ENCODE data around the gene IRF5. TPM values are rescaled to one million over a fixed set of nuclear protein-coding genes. Genes with fewer than 3 reads are reported as not detected.

IRF5 gene
- total RNA-seq, 1 donor from 2014 or later: 2.9 TPM

- intact Hi-C loops (cut with micrococcal nuclease): no loop called here
- ATAC-seq (no peak), DNase-seq (no peak)
Observed at GRCh38 chr7:128917122-128917521, 20.6 kb upstream of the IRF5 start.

GRCh38 chr7:128918016-128918665 is 19.6 kb upstream of the IRF5 start:
- intact Hi-C loops (cut with micrococcal nuclease): no loop called here
- ATAC-seq: no peak
- DNase-seq: no peak

- no peak for ATAC-seq
- intact Hi-C loops (cut with micrococcal nuclease): no loop called here
- no peak for DNase-seq
Observed at GRCh38 chr7:128919241-128919640, 18.5 kb upstream of the IRF5 start.

GRCh38 chr7:128919881-128920799 is 17.6 kb upstream of the IRF5 start:
- DNase-seq (no peak), ATAC-seq (no peak)
- intact Hi-C loops (cut with micrococcal nuclease): no loop called here

- intact Hi-C loops (cut with micrococcal nuclease): no loop called here
- ATAC-seq (no peak), DNase-seq (no peak)
Observed at GRCh38 chr7:128920913-128921582, 16.7 kb upstream of the IRF5 start.

GRCh38 chr7:128921866-128922440 is 15.8 kb upstream of the IRF5 start:
- DNase-seq (no peak), ATAC-seq (no peak)
- intact Hi-C loops (cut with micrococcal nuclease): no loop called here

- DNase-seq: no peak
- intact Hi-C loops (cut with micrococcal nuclease): no loop called here
- no peak for ATAC-seq
Observed at GRCh38 chr7:128922496-128923410, 15.0 kb upstream of the IRF5 start.

GRCh38 chr7:128923411-128923800 is 14.3 kb upstream of the IRF5 start:
- intact Hi-C loops (cut with micrococcal nuclease): no loop called here
- DNase-seq: no peak
- ATAC-seq: no peak

GRCh38 chr7:128924707-128925588 is 12.8 kb upstream of the IRF5 start:
- DNase-seq: no peak
- intact Hi-C loops (cut with micrococcal nuclease): no loop called here
- ATAC-seq: no peak

- ATAC-seq (no peak), DNase-seq (no peak)
- intact Hi-C loops (cut with micrococcal nuclease): no loop called here
Observed at GRCh38 chr7:128928159-128928813, 9.4 kb upstream of the IRF5 start.

- ATAC-seq: no peak
- intact Hi-C loops (cut with micrococcal nuclease): no loop called here
- DNase-seq: no peak
Observed at GRCh38 chr7:128928882-128929788, 8.6 kb upstream of the IRF5 start.

GRCh38 chr7:128931190-128931798 is 6.4 kb upstream of the IRF5 start:
- no peak for DNase-seq
- intact Hi-C loops (cut with micrococcal nuclease): no loop called here
- ATAC-seq: no peak

GRCh38 chr7:128931965-128932861 is 5.5 kb upstream of the IRF5 start:
- intact Hi-C loops (cut with micrococcal nuclease): no loop called here
- no peak for ATAC-seq
- DNase-seq: no peak

GRCh38 chr7:128932862-128933179 is 4.9 kb upstream of the IRF5 start:
- DNase-seq: no peak
- intact Hi-C loops (cut with micrococcal nuclease): no loop called here
- no peak for ATAC-seq

Data from left ventricle myocardium superior (tissue), 1 donor.